ENCODE measurements around the gene IQCH.
"Not testable (repeated sequence)": the region's sequence is repeated elsewhere in the genome, so short reads cannot be mapped to it uniquely, and the experiment has no call there.

Gene IQCH

GRCh38 chr15:67248011-67248505 is 6.5 kb upstream of the IQCH start:
- no peak for DNase-seq

GRCh38 chr15:67249830-67250229 is 4.8 kb upstream of the IQCH start:
- DNase-seq: no peak

GRCh38 chr15:67251318-67251717 is 3.3 kb upstream of the IQCH start:
- no peak for DNase-seq

GRCh38 chr15:67253101-67253500 is 1.5 kb upstream of the IQCH start:
- DNase-seq: no peak

GRCh38 chr15:67253549-67254237 is 893 bp upstream of the IQCH start:
- peak in 1 of 5 experiments; percentile 9 for DNase-seq

- no peak for DNase-seq
Measured at GRCh38 chr15:67256051-67256450, 1.5 kb downstream of the IQCH start.

- not testable (repeated sequence) for DNase-seq
Measured at GRCh38 chr15:67258412-67258811, 3.8 kb downstream of the IQCH start.

GRCh38 chr15:67259379-67259778 is 4.8 kb downstream of the IQCH start:
- no peak for DNase-seq

- no peak for DNase-seq
Measured at GRCh38 chr15:67259806-67260205, 5.2 kb downstream of the IQCH start.

GRCh38 chr15:67266870-67267269 is 12.3 kb downstream of the IQCH start:
- no peak for DNase-seq

- DNase-seq: no peak
Measured at GRCh38 chr15:67267440-67267839, 12.9 kb downstream of the IQCH start.

GRCh38 chr15:67267951-67268941 is 13.7 kb downstream of the IQCH start:
- DNase-seq: peak in 1 of 5 experiments; percentile 34

GRCh38 chr15:67274236-67274635 is 19.6 kb downstream of the IQCH start:
- DNase-seq: no peak

- DNase-seq: no peak
Measured at GRCh38 chr15:67276666-67277065, 22.1 kb downstream of the IQCH start.

GRCh38 chr15:67280217-67280616 is 25.6 kb downstream of the IQCH start:
- DNase-seq: no peak

GRCh38 chr15:67281714-67282113 is 27.1 kb downstream of the IQCH start:
- no peak for DNase-seq

GRCh38 chr15:67285625-67286024 is 31.0 kb downstream of the IQCH start:
- DNase-seq: not testable (repeated sequence)

GRCh38 chr15:67286400-67286799 is 31.8 kb downstream of the IQCH start:
- DNase-seq: not testable (repeated sequence)

- no peak for DNase-seq
Measured at GRCh38 chr15:67290319-67290718, 35.7 kb downstream of the IQCH start.

GRCh38 chr15:67296188-67296587 is 41.6 kb downstream of the IQCH start:
- no peak for DNase-seq

- no peak for DNase-seq
Measured at GRCh38 chr15:67296684-67297083, 42.1 kb downstream of the IQCH start.

- peak in 1 of 5 experiments; percentile 48 for DNase-seq
Measured at GRCh38 chr15:67300266-67301025, 45.9 kb downstream of the IQCH start.
